Stimulated activated CD8-positive, alpha-beta memory T cell treated with anti-CD3 and anti-CD28 coated beads, Interleukin-12 subunit alpha, Interleukin-12 subunit beta, amount 100 ng/mL, for 4 hours (primary cell): ENCODE measurements around the gene SPIN3.
"Not testable (repeated sequence)": the region's sequence is repeated elsewhere in the genome, so short reads cannot be mapped to it uniquely, and the experiment has no call there.

ENCODE experiments used
- DNase-seq: peaks from one replicate; pipeline ENCODE4 v3.0.0-alpha.2; 2020; ENCODE audit warnings: low read depth

Gene SPIN3

DNA sequence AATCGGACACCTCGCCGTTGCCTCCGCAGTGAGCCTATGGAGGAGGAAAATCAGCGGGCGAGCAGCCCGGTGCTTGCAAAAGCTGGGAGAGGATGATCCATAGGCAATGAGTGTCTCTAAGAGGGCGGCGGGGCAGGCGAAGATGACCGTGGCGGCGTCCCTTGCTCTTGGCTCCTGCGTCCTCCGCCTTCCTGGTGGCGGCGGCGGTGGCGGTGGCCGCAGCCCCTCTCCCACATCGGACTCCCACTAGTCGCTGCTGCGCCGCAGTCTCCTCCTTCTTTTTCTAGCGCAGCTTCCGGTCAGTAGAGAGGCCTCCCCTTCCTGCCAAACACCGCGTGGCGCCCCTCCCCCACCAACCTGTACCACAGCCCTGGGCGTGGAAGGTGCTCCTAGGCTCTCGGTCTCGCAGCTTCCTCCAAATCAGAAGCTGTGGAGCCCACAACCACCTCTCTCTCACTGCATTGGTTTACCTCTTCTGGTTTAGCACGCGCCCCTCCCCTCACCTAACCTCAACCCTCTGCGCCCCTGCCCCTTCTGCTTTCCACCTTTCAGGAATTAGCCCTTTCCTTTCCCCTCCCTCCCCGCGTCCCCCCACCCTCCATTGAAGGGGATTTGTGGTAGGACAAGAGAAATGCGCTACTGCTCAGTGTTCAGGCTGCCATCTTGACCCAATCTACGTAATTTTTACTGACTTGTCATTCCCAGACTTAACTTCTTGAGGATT lies at the start of gene SPIN3:
Gene SPIN3 (minus strand): TSS at position 271 of the 724 bp plus-strand sequence. CDS start 594 bp downstream, outside the sequence.
- peak; percentile 19 for DNase-seq

DNA sequence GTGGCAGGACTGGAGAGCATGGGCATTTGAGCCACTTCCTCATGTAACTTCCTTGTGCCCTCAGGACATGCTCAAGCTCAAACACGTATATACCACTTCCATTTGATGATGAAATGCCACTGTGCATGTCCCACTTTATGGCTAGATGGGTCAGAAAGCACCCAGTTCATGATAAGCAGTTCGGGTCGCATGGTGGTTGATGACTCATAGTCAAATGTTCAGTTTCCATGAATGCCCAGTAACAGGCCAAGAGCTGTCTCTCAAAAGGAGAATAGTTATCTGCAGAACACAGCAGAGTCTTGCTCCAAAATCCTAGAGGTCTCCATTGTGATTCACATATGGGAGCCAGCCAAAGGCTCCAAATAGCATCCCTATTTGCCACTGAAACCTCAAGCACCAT lies 48.9 kb upstream of the SPIN3 start:
- DNase-seq = no peak

DNA sequence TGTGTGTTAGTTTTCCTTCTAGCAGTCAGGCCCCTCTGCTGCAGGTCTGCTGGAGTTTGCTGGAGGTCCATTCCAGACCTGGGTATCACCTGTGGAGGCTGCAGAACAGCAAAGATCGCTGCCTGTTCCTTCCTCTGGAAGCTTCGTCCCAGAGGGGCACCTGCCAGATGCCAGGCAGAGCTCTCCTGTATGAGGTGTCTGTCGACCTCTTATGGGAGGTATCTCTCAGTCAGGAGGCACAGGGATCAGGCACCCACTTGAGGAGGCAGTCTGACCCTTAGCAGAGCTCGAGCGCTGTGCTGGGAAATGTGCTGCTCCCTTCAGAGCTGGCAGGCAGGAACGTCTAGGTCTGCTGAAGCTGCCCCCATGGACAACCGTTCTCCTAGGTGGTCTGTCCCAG lies 41.9 kb upstream of the SPIN3 start:
- DNase-seq = not testable (repeated sequence)

DNA sequence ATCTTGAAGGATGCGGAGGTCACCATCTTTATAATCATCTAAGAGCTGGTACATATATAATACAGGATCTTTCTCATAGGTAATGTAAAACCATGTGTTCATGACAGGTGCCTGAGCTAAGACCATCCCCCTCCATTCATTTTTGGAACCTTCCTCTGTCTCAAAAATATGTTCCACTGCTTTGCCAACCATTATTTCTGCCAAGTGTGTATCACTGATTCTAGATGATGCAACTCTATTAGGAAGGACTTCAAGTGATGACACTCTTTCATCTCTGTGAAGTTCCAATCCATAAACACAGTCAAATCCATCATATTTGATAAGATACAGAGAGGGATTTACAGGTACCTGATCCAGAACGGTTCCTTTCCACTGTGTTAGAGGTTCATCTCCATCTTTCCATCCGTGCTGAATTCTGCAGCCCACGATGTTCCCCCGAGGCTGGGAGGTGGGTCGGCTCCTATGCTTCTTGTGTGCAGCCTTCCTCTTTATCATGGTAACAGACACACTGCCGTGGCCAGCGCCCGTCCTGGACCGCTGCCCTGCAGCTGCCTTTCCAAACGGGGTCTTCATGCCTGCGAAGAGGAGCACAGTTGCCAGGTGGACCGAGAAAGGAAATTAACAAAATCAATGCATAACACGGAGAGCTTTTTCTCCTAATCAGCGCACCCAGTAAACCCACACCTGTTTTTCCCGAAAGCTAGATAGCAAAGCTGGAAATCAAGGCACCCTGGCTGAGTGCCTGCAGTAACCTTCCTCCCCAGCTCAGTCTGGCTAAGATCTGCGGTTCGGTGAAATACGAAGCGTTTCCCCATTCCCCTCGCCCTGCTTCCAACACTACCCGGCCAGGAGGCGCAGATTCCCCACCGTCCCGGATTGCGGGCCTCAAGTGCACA lies 718 bp downstream of the SPIN3 start:
- no peak for DNase-seq

DNA sequence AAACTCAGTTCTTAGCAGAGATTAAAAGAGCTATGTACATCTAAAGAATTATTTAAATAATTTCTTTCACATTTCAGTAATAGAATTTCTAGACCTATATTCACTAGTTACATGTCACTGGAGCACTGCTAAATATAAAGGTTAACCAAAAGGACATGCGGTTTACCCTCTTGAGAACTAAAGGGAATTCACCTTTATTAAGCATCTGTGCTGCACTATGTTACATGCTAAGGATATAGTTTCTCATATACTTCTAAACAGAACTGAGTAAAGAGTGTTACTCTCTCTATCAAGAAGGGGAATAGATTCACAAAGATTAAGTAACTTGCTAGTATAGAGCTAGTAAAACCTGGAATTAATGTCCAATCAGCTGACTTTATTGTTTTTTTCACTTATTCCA lies 7.6 kb downstream of the SPIN3 start:
- no peak for DNase-seq

DNA sequence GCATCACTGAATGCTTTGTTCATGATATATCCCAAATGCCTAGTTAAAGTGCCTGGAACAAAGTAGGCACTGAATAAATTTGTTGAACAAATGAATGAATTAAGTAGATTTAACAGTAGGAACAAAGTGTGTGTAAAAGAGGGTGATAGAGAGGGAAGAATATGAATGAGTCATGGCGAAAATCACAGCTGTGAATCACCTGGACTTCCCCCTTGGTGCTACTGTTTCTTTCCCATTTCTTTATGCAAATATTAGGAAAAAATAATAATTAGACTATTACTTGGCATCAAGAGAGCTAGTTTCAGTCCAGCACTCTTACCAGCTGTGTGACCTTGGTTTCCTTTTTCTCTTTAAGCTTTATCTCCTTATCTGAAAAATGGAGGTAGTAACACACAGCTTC lies 9.2 kb downstream of the SPIN3 start:
- DNase-seq = no peak

DNA sequence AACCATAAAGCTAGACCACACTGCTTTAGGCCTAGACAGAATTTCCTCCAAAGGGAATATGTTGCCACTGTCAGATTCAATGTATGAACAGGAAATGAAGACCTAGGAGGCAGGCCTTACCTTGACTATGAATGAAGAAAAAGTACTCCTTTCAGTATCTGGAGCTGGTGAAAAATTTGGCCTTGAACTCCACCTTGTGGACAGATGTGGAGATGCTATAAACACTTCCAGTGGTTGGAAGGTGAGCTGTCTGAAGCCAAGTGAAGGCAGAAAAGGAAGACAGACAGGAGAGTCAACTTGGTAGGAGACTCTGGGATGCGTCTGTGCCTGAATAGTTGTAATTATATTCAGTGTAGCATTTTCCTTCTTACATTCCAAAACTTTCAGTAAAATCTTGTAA lies 17.2 kb downstream of the SPIN3 start:
- no peak for DNase-seq

DNA sequence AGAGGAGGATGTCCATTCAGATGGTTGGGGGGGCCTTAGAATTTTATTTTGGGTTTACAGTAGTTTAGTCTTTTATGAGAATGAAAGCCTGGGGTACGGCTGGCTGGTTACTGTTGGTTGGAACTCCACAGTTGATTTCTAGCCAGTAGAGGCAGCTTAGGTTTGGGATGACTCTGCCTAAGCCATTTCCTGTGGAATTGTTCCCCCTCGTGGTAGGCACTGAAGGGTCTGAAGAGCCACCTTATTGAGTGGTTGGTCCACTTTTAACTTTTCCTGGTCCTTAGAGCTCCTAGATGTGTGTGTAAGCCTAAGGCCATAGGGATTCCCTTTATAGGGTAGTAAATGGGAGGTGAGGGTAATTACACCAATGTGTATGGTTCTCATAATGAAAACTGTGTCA lies 19.7 kb downstream of the SPIN3 start:
- DNase-seq = no peak

DNA sequence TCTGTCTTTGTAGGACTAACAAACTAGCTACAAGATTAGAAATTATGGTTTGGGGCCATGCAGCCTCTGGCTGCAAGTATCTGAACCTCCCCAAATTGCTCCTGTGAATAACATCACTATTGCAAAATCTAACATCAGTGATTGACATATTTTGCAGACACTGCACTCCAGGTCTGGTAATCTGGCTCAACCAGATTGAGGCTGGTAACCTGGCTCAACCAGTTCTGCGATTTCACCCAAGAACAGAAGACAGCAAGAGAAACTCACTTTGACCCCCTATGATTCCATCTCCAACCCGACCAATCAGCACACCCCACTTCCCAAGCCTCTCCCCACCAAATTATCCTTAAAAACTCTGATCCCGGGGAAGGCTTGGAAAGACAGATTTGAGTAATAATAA lies 20.9 kb downstream of the SPIN3 start:
- DNase-seq = no peak

DNA sequence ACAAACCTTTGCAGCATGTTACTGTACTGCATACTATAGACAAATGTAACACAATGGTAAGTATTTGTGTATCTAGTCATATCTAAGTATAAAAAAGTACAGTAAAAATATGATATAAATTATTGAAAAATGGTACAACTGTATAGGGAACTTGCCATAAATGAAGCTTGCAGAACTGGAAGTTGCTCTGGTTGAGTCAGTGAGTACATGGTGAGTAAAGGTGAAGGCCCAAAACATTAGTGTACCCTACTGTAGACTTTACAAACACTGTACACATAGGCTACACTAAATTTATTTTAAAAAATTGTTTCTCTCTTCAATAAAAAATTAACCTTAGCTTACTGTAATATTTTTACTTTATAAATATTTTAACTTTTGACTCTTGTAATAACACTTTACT lies 25.8 kb downstream of the SPIN3 start:
- DNase-seq = no peak

DNA sequence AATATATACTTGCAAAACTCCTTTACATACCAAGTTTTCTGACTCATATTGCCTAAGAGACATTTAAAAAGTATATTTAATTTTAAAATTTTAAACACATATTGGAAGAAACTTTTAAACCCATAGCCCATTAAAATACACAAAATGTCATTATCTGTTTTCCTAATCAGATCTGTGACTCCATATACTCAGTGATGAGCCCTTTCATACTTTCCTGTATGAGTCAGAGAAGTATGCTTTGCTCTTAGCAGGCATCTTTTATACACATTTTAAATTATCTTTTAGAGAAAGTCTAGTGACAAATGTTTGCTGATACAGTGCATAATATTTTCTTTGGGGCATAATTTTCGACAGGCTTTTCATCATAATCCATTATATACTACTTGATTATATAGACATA lies 26.4 kb downstream of the SPIN3 start:
- no peak for DNase-seq

DNA sequence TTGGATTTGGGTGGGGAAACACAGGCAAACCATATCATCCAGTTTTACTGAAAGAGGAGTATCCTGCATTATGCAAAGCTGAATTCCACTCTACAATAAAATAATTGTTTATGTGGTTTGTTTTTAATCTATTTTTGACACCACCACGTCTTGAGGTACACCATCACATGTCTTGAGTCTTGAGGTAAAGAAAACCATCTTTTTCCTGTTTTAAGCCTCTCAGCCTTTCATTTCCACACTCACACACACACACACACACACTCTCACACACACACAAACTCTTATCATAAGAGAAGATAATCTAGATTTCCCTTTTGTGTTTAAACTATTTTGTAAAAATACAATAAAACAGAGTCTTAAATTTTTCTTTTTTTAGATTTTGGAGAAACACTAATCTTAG lies 32.0 kb downstream of the SPIN3 start:
- DNase-seq = no peak

DNA sequence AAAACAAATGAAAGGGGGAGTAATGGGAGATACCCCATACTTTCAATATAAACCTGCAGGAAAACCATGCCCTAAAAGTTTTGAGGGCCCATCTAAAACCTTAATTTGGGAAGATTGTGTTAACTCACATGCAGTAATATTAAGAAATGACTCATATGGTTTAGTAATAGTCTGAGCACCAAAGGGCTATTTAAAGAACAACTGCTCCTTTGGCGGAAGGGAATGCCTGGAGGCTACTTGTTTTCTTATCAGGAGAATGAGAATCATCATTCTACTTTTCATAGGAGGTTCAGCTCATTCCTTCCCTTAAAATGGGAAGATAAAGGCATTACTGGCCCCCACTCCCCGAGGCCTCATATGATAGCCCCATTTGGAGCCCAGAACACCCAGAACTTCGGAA lies 47.6 kb downstream of the SPIN3 start:
- DNase-seq = no peak

DNA sequence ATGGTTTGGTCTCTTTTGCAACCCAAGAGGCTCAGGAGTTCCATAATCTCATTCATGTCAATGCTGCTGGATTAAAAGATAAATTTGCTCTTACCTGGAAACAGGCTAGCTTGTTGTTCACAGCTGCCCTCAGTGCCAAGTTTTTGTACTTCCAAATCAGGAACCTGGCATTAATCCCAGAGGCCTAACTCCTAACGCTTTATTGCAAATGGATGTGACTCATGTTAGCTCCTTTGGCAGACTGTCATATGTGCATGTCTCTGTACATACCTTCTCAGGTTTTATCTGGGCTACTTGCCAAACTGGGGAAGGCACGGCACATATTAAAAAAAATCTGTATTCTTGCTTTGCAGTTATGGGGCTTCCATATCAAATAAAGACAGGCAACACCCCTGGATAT lies 49.1 kb downstream of the SPIN3 start:
- DNase-seq = not testable (repeated sequence)

DNA sequence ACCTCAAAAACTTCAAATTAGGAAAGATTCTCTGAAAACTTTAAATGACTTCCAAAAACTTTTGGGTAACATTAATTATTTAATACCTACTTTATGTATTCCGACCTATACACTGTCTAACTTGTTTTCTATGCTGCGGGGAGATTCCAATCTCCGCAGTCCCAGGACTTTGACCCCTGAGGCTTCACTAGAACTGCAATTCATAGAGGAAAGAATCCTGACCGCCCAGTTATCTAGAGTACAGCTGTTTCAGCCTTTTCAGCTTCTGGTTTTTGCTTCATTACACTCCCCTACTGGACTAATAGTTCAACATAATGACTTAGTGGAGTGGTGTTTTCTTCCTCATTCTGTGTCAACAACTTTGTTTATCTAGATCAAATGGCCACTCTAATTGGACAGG lies 50.1 kb downstream of the SPIN3 start:
- DNase-seq = not testable (repeated sequence)

DNA sequence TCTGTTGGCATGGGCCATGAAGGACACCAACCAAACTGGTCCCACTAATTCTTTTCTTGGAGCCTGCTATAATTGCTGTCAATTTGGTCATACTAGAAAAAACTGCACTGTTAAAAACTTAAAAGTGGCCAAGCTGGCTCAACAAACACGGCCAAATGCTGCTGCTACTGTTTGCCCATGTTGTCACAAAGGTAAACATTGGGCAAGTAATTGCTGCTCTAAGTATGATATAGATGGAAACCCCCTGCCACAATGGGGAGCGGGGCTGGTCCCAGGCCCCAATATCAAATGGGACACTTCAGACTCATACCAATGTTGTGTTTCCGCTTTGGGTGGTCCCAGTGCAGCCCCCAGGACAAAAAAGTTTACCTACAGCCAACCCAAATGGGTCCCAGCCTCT lies 52.1 kb downstream of the SPIN3 start:
- no peak for DNase-seq
